MM.1S (cell line): Measurements from ENCODE around the gene TOR4A.

Experiments
- DNase-seq: peaks from one replicate; pipeline ENCODE4 v3.0.0-alpha.2; 2015
- H2AFZ ChIP-seq: fragments of 300-600 bp; sonication (generic); 2 replicates; pipeline ENCODE4 v1.6.0; 2016; ENCODE audit warnings: antibody characterized with exemption, low read length
- H3F3A ChIP-seq: fragments of 300-600 bp; sonication (generic); 2 replicates; pipeline ENCODE4 v1.6.1; 2016; ENCODE audit warnings: mild to moderate bottlenecking, antibody characterized with exemption, low read length, moderate library complexity, mixed read lengths; ENCODE audit not compliant: insufficient read depth
- H3K27ac ChIP-seq: fragments of 300-600 bp; sonication (generic); 2 replicates; pipeline ENCODE4 v1.5.1; 2016; ENCODE audit warnings: mild to moderate bottlenecking, low read length
- H3K27me3 ChIP-seq: fragments of 300-600 bp; sonication (generic); replicated peaks from 2 replicates; pipeline ENCODE4 v1.6.0; 2016; ENCODE audit warnings: low read length; ENCODE audit not compliant: insufficient read depth
- H3K36me3 ChIP-seq: fragments of 300-600 bp; sonication (generic); replicated peaks from 2 replicates; pipeline ENCODE4 v1.6.1; 2016; ENCODE audit warnings: mild to moderate bottlenecking, low read length, mixed read lengths; ENCODE audit not compliant: insufficient read depth
- H3K4me1 ChIP-seq: fragments of 300-600 bp; sonication (generic); 2 replicates; pipeline ENCODE4 v1.6.1; 2016; ENCODE audit warnings: low read length, mixed read lengths
- H3K4me2 ChIP-seq: fragments of 300-600 bp; sonication (generic); 2 replicates; pipeline ENCODE4 v1.6.0; 2016; ENCODE audit warnings: low read depth, low read length
- H3K4me3 ChIP-seq: fragments of 300-600 bp; sonication (generic); 2 replicates; pipeline ENCODE4 v1.5.1; 2016; ENCODE audit warnings: low read length, mixed read lengths
- H3K79me2 ChIP-seq: fragments of 300-600 bp; sonication (generic); 2 replicates; pipeline ENCODE4 v1.6.1; 2016; ENCODE audit warnings: mixed run types, low read length, mixed read lengths
- H3K9ac ChIP-seq: fragments of 300-600 bp; sonication (generic); 2 replicates; pipeline ENCODE4 v1.6.1; 2016; ENCODE audit warnings: low read length, mixed read lengths
- H3K9me2 ChIP-seq: fragments of 300-600 bp; sonication (generic); replicated peaks from 2 replicates; pipeline ENCODE4 v1.6.1; 2016; ENCODE audit warnings: mild to moderate bottlenecking, low read length, mixed read lengths; ENCODE audit not compliant: insufficient read depth
- H3K9me3 ChIP-seq: fragments of 300-600 bp; sonication (generic); replicated peaks from 2 replicates; pipeline ENCODE4 v1.6.1; 2016; ENCODE audit warnings: mild to moderate bottlenecking, low read length, mixed read lengths; ENCODE audit not compliant: insufficient read depth
- H4K20me1 ChIP-seq: fragments of 300-600 bp; sonication (generic); 2 replicates; pipeline ENCODE4 v1.6.1; 2016; ENCODE audit warnings: mild to moderate bottlenecking, low read length, moderate library complexity, mixed read lengths; ENCODE audit not compliant: insufficient read depth
- EZH2 ChIP-seq: fragments of 300-600 bp; sonication (generic); optimal IDR thresholded peaks from 2 replicates; pipeline ENCODE3; 2017; ENCODE audit warnings: low read depth, mild to moderate bottlenecking, antibody characterized with exemption, low read length, mixed read lengths
- EZH2phosphoT487 ChIP-seq: fragments of 300-600 bp; sonication (generic); IDR thresholded peaks from 2 replicates; pipeline ENCODE4 v1.6.1; 2018; ENCODE audit warnings: antibody characterized with exemption, low read length
- TF ChIP-seq, protein P1 (sequence below): fragments of 300-600 bp; sonication (generic); IDR thresholded peaks from 2 replicates; pipeline ENCODE4 v1.5.1; 2016; ENCODE audit warnings: antibody characterized with exemption, low read length, mixed read lengths

The TOR4A gene

GRCh38 chr9:137233143-137233980 is 44.2 kb upstream of the TOR4A start:
- Histone ChIP-seq H3K79me2 (no peaks in the 10 kb centered on the region), H3K4me3 (no peak overlapping the region), H3K4me2 (no peak overlapping the region), H3K27me3 (peaks cover 74% of the 10 kb centered on the region), H4K20me1 (no peaks in the 10 kb centered on the region), H3K36me3 (no peaks in the 10 kb centered on the region), H3K27ac (no peak overlapping the region), H2AFZ (no peak overlapping the region), H3K9ac (no peak overlapping the region), H3K9me3 (no peaks in the 10 kb centered on the region), H3K4me1 (peaks cover 9% of the 10 kb centered on the region; the same call in 1 of the 2 replicates), H3F3A (no peaks in the 10 kb centered on the region), H3K9me2 (no peaks in the 10 kb centered on the region)
- DNase-seq = no peak
- TF ChIP-seq, protein P1, sequence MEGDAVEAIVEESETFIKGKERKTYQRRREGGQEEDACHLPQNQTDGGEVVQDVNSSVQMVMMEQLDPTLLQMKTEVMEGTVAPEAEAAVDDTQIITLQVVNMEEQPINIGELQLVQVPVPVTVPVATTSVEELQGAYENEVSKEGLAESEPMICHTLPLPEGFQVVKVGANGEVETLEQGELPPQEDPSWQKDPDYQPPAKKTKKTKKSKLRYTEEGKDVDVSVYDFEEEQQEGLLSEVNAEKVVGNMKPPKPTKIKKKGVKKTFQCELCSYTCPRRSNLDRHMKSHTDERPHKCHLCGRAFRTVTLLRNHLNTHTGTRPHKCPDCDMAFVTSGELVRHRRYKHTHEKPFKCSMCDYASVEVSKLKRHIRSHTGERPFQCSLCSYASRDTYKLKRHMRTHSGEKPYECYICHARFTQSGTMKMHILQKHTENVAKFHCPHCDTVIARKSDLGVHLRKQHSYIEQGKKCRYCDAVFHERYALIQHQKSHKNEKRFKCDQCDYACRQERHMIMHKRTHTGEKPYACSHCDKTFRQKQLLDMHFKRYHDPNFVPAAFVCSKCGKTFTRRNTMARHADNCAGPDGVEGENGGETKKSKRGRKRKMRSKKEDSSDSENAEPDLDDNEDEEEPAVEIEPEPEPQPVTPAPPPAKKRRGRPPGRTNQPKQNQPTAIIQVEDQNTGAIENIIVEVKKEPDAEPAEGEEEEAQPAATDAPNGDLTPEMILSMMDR = no peak
- no peak for TF ChIP-seq EZH2phosphoT487
- TF ChIP-seq EZH2 = no peak

- H3K79me2 ChIP-seq = peaks cover 7% of the 10 kb centered on the region
- peaks cover 9% of the 10 kb centered on the region; the same call in 1 of the 2 replicates for H3K4me1 ChIP-seq
- no peaks in the 10 kb centered on the region for H3K9me2 ChIP-seq
- H3K27ac ChIP-seq = no peak overlapping the region
- H4K20me1 ChIP-seq = no peaks in the 10 kb centered on the region
- H3K4me2 ChIP-seq = no peak overlapping the region
- H3K4me3 ChIP-seq = no peak overlapping the region
- TF ChIP-seq, protein P1 = no peak
- TF ChIP-seq EZH2 = no peak
- no peak for TF ChIP-seq EZH2phosphoT487
- H2AFZ ChIP-seq = no peak overlapping the region
- no peak overlapping the region for H3K9ac ChIP-seq
- H3K36me3 ChIP-seq = no peaks in the 10 kb centered on the region
- H3K27me3 ChIP-seq = peaks cover 66% of the 10 kb centered on the region
- no peaks in the 10 kb centered on the region for H3K9me3 ChIP-seq
- no peak for DNase-seq
- H3F3A ChIP-seq = no peaks in the 10 kb centered on the region
These were observed 43.4 kb upstream of the TOR4A start for GRCh38 chr9:137234055-137234697.

- H2AFZ ChIP-seq = no peak overlapping the region
- no peak overlapping the region for H3K27ac ChIP-seq
- TF ChIP-seq EZH2 = no peak
- no peak for TF ChIP-seq EZH2phosphoT487
- TF ChIP-seq, protein P1 = no peak
- peaks cover 58% of the 10 kb centered on the region for H3K27me3 ChIP-seq
- no peaks in the 10 kb centered on the region for H3K9me2 ChIP-seq
- H3K79me2 ChIP-seq = peaks cover 13% of the 10 kb centered on the region
- no peak overlapping the region for H3K4me2 ChIP-seq
- no peaks in the 10 kb centered on the region for H3K36me3 ChIP-seq
- no peak for DNase-seq
- no peak overlapping the region for H3K4me3 ChIP-seq
- H3K9ac ChIP-seq = no peak overlapping the region
- peaks cover 2% of the 10 kb centered on the region; the same call in 1 of the 2 replicates for H3F3A ChIP-seq
- no peaks in the 10 kb centered on the region for H4K20me1 ChIP-seq
- no peaks in the 10 kb centered on the region for H3K9me3 ChIP-seq
- peaks cover 9% of the 10 kb centered on the region; the same call in 1 of the 2 replicates for H3K4me1 ChIP-seq
These were observed 42.6 kb upstream of the TOR4A start for GRCh38 chr9:137234758-137235423.
